K562 (cell line): ENCODE results near the gene CAVIN1. TPM values are rescaled to one million over a fixed set of nuclear protein-coding genes. Genes with fewer than 3 reads are reported as not detected.
A peak's percentile ranks its signal among the peaks of the same experiment; 100 is the strongest.

Source experiments
- ATAC-seq: fragments of 200-7000 bp; cut with Tn5 transposase; 3 replicates; pipeline ENCODE4 v1.9.1; 2020; ENCODE audit warnings: moderate library complexity
- BruUV-seq: library from RNA; stranded (reverse); fragments of 400-500 nt; replicated peaks from 2 replicates; lab custom pipeline; 2021; lab: Mats Ljungman, UMichigan
- CTCF ChIA-PET: fragments of 300-600 bp; formaldehyde crosslinking; extraction: SDS; loops from one replicate; lab custom pipeline; 2021; ENCODE audit warnings: low intra/inter-chr PET ratio; lab: Yijun Ruan, JAX
- POLR2A ChIA-PET: fragments of 300-600, 350-650 bp; sonication (Branson Sonifier 250); formaldehyde crosslinking; extraction: SDS; loops from one replicate; lab custom pipeline; 2021; ENCODE audit warnings: antibody characterized with exemption, inconsistent platforms; lab: Yijun Ruan, JAX
- DNase-seq, 4 experiments: peaks; one replicate each; pipeline versions ENCODE4 v3.0.0 to v3.0.0-alpha.2; 2011 to 2018; ENCODE audit warnings: low spot score in 3 of 4, mixed read lengths in 3 of 4; ENCODE audit errors: extremely low read depth in 1 of 4
- FAIRE-seq: peaks from 2 replicates; lab custom pipeline; 2011; peaks lifted over from hg19 to GRCh38; lab: Jason Lieb, UNC
- H2AFZ ChIP-seq: 2 replicates; pipeline ENCODE4 v1.6.0; 2011; ENCODE audit warnings: low read depth, low read length, control low read depth, inconsistent platforms
- H3K27ac ChIP-seq: fragments of 200-600 bp; 3 replicates; pipeline ENCODE4 v1.8.0; 2011; ENCODE audit warnings: low read depth, mild to moderate bottlenecking, control low read depth, inconsistent platforms, low read length, moderate library complexity, mixed read lengths; ENCODE audit errors: extremely low read depth
- H3K27me3 ChIP-seq, 2 experiments: fragments of 300-600 bp in 1 of 2; 2 replicates in 1 of 2; 3 replicates in 1 of 2; pipeline versions ENCODE4 v1.6.0 to v1.8.0; 2011; ENCODE audit warnings: inconsistent platforms in 2 of 2, low read length in 2 of 2, mild to moderate bottlenecking in 1 of 2, mixed read lengths in 1 of 2, moderate library complexity in 1 of 2; ENCODE audit not compliant: control insufficient read depth in 2 of 2, insufficient read depth in 2 of 2
- H3K36me3 ChIP-seq: fragments of 300-600 bp; 3 replicates; pipeline ENCODE4 v1.8.0; 2011; ENCODE audit warnings: mild to moderate bottlenecking, low read length, inconsistent platforms; ENCODE audit not compliant: control insufficient read depth, insufficient read depth
- H3K4me1 ChIP-seq, 2 experiments: fragments of 200-600 bp in 1 of 2; replicated peaks in 1 of 2; 2 replicates in 1 of 2; 3 replicates in 1 of 2; pipeline versions ENCODE4 v1.5.1 to v1.8.0; 2011; ENCODE audit warnings: inconsistent platforms in 2 of 2, low read length in 2 of 2, mild to moderate bottlenecking in 1 of 2, mixed read lengths in 1 of 2, moderate library complexity in 1 of 2; ENCODE audit not compliant: control insufficient read depth in 2 of 2, insufficient read depth in 2 of 2
- H3K4me2 ChIP-seq: 2 replicates; pipeline ENCODE4 v1.6.1; 2011; ENCODE audit warnings: low read length, control low read depth, inconsistent platforms, mixed read lengths; ENCODE audit not compliant: insufficient read depth
- H3K4me3 ChIP-seq: fragments of 200-600 bp; sonication (generic), shearing (Covaris generic); 2 replicates; pipeline ENCODE4 v1.5.1; 2016; ENCODE audit warnings: control low read depth, inconsistent platforms
- H3K79me2 ChIP-seq: fragments of 200-600 bp; 3 replicates; pipeline ENCODE4 v1.8.0; 2011; ENCODE audit warnings: low read length, inconsistent platforms; ENCODE audit not compliant: control insufficient read depth, insufficient read depth
- H3K9ac ChIP-seq, 2 experiments: 2 replicates each; pipeline versions ENCODE4 v1.6.0 to v1.6.1; 2011; ENCODE audit warnings: low read depth in 2 of 2, low read length in 2 of 2, control low read depth in 1 of 2, inconsistent platforms in 1 of 2, mild to moderate bottlenecking in 1 of 2, mixed read lengths in 1 of 2; ENCODE audit not compliant: insufficient read depth in 1 of 2
- H3K9me1 ChIP-seq: one replicate; pipeline ENCODE4 v1.6.0; 2011; ENCODE audit warnings: inconsistent platforms, mild to moderate bottlenecking, low read length, moderate library complexity; ENCODE audit not compliant: control insufficient read depth, insufficient read depth
- H3K9me3 ChIP-seq: replicated peaks from 2 replicates; pipeline ENCODE4 v1.5.1; 2011; ENCODE audit warnings: low read depth, low read length, inconsistent platforms; ENCODE audit not compliant: control insufficient read depth, insufficient read depth
- H4K20me1 ChIP-seq: replicated peaks from 2 replicates; pipeline ENCODE4 v1.6.1; 2011; ENCODE audit warnings: low read length, inconsistent platforms, mixed read lengths; ENCODE audit not compliant: control insufficient read depth, insufficient read depth
- C11orf30 ChIP-seq: fragments of 450-650 bp; IDR thresholded peaks from 2 replicates; pipeline ENCODE4 v1.6.1; 2016; ENCODE audit warnings: low read depth, mild to moderate bottlenecking
- CHD4 ChIP-seq: fragments of 200-600 bp; sonication (generic); IDR thresholded peaks from 3 replicates; pipeline ENCODE4 v1.6.1; 2012; ENCODE audit warnings: low read depth, mild to moderate bottlenecking, mixed read lengths, low read length, inconsistent platforms; ENCODE audit not compliant: insufficient read depth, insufficient replicate concordance, poor library complexity, severe bottlenecking
- ELF4 ChIP-seq: fragments of 450-650 bp; formaldehyde crosslinking; IDR thresholded peaks from 2 replicates; pipeline ENCODE4 v1.4.0; 2022; ENCODE audit warnings: missing genetic modification characterization
- ETV1 ChIP-seq: fragments of 450-650 bp; conservative IDR thresholded peaks from 2 replicates; pipeline ENCODE4 v1.6.1; 2016; ENCODE audit warnings: missing genetic modification characterization, control low read depth, low read depth, missing compliant biosample characterization
- MEIS2 ChIP-seq: fragments of 450-650 bp; IDR thresholded peaks from 2 replicates; pipeline ENCODE4 v1.6.1; 2014; ENCODE audit warnings: mild to moderate bottlenecking; ENCODE audit not compliant: partially characterized antibody
- NR2C2 ChIP-seq, 2 experiments: fragments of 200-800 bp in 1 of 2; sonication (Bioruptor generic) in 1 of 2; sonication (generic) in 1 of 2; formaldehyde crosslinking in 1 of 2; IDR thresholded peaks; 2 replicates each; pipeline versions ENCODE4 v1.6.1 to v1.8.0; 2016 to 2022; ENCODE audit warnings: mild to moderate bottlenecking in 1 of 2, missing compliant biosample characterization in 1 of 2, missing genetic modification characterization in 1 of 2, missing genetic modification reagents in 1 of 2
- PBX2 ChIP-seq, 2 experiments: IDR thresholded peaks in 1 of 2; conservative IDR thresholded peaks in 1 of 2; 2 replicates each; pipeline ENCODE4 v1.6.1; 2016; ENCODE audit warnings: low read depth in 2 of 2, mild to moderate bottlenecking in 1 of 2, missing compliant biosample characterization in 1 of 2, missing genetic modification characterization in 1 of 2, moderate library complexity in 1 of 2
- RFX7 ChIP-seq: fragments of 250-450 bp; sonication (Bioruptor Pico); IDR thresholded peaks from 2 replicates; pipeline ENCODE4 v1.5.1; 2021; ENCODE audit warnings: mild to moderate bottlenecking
- UBTF ChIP-seq, 2 experiments: IDR thresholded peaks; 2 replicates each; pipeline ENCODE4 v1.6.1; 2012; ENCODE audit warnings: improper control_type of control experiment in 2 of 2, low read depth in 2 of 2, low read length in 2 of 2, borderline replicate concordance in 1 of 2
- WGBS: fragments of 100-300 bp; shearing (Covaris generic); methylation state at CpG from one replicate; pipeline ENCODE4 v1.1.6; 2016; ENCODE audit warnings: low coverage, mixed read lengths; ENCODE audit not compliant: insufficient coverage; ENCODE audit errors: missing lambda C conversion rate; 5-methylcytosine and 5-hydroxymethylcytosine counted together
- in situ Hi-C: fragments of 300-500 bp; cut with MboI; formaldehyde crosslinking; loops from 4 replicates; pipeline ENCODE4 v1.15.0; 2018; ENCODE audit warnings: inconsistent platforms, mixed read lengths
- intact Hi-C: fragments of 100-400 bp; cut with micrococcal nuclease; formaldehyde crosslinking; loops from 2 replicates; pipeline ENCODE4 v1.14.2; 2022
- polyA plus RNA-seq, 8 experiments: library from polyadenylated mRNA; depleted of rRNA in 4 of 8; stranded (reverse) in 5 of 8; unstranded in 3 of 8; fragments of >200 nt; fragmentation: Nextera tagmentation in 2 of 8; fragmentation: Illumina TruSeq in 1 of 8; extraction: Ambion mirVana in 2 of 8; extraction: Trizol in 1 of 8; gene quantifications; 2 replicates each; pipeline versions ENCODE4 v1.2.1 to v1.2.3, GENCODE V29; 2011 to 2014; ENCODE audit warnings: inconsistent platforms in 1 of 8, missing spikeins in 1 of 8
- total RNA-seq, 7 experiments: library from RNA; depleted of rRNA in 6 of 7; stranded (reverse); fragments of >200 nt in 6 of 7; fragmentation: Illumina TruSeq in 2 of 7; extraction: Trizol in 2 of 7; gene quantifications; 2 replicates each; pipeline versions ENCODE4 v1.2.1 to v1.2.3, GENCODE V29; 2011 to 2021; ENCODE audit warnings: low replicate concordance in 1 of 7
- TF ChIP-seq, protein P1 (sequence below): fragments of 450-650 bp; IDR thresholded peaks from 2 replicates; pipeline ENCODE4 v1.6.1; 2016
- TF ChIP-seq, protein P2 (sequence below): sonication (generic); formaldehyde crosslinking; IDR thresholded peaks from 2 replicates; pipeline ENCODE4 v1.8.1; 2022; ENCODE audit warnings: missing genetic modification reagents

Gene CAVIN1
- total and polyA plus RNA-seq, 9 of the 15 experiments (the other 6 are each of a cell fraction or from before 2014, with no cell fraction given): 6.8 to 162 (median 74.5) TPM

DNA sequence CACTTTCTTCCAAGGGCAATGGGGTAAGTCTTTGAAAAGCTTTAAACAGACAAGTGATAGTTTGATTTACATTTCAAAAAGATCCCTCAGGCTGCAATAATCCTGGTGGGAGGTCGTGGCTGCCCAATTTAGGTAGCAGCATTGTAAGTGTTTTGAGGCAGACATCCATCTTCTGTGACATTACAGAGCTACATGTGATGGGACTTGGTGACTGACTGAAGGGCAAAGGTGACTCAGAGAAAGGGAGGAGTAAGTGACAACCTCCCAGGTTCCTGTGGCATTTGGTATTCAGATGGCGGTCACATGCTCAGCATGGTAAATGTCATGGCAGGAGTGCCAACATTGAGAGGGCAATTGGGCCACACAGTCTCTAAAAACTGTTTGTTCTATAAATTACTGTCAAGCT, 61.3 kb downstream of the CAVIN1 start:
- POLR2A ChIA-PET: interaction anchor here (0.7 to 1.6 kb wide), 3 partner anchors 9 to 16 kb away, joined by 3 to 5 read pairs (median 4); no protein-coding TSS in a partner anchor
- no peak overlapping the region for H3K4me3 ChIP-seq
- H3K4me2 ChIP-seq: no peak overlapping the region
- H3K27ac ChIP-seq: no peak overlapping the region; the same call in 2 of the 3 replicates
- intact Hi-C loops: no loop called here
- 23% methylated on average over 2 of the region's 2 CpGs for WGBS
- peaks cover 12 to 27% of the 10 kb centered on the region in 2 experiments; a peak in 4 of 5 replicates for H3K4me1 ChIP-seq
- peaks cover 5% of the 10 kb centered on the region for H3K9me1 ChIP-seq
- no peak for DNase-seq
- CTCF ChIA-PET: no interaction called here
- peaks cover 76% of the 10 kb centered on the region for H3K79me2 ChIP-seq
- no TSS peak for BruUV-seq
- H3K9ac ChIP-seq: no peak overlapping the region
- FAIRE-seq: no peak
- peaks cover 18% of the 10 kb centered on the region; the same call in 1 of the 2 replicates for H4K20me1 ChIP-seq
- no peak overlapping the region for H2AFZ ChIP-seq
- in situ Hi-C loops: no loop called here
- H3K9me3 ChIP-seq: no peaks in the 10 kb centered on the region
- no peak for TF ChIP-seq C11orf30
- TF ChIP-seq ELF4: no peak
- TF ChIP-seq NR2C2 (CRISPR knock-in tag; IDR thresholded peaks at IDR 0.05): no peak
- TF ChIP-seq NR2C2 (tag; IDR thresholded peaks at IDR 0.05): 0 out of 2 replicates have a peak, but pooled peaks have one; percentile 23
- no peak for TF ChIP-seq RFX7 (CRISPR knock-in tag)
- TF ChIP-seq MEIS2: peak; percentile 79
- no peak for TF ChIP-seq PBX2 (CRISPR knock-in tag; IDR thresholded peaks at IDR 0.05; ENCODE audit: low read depth)
- 0 out of 2 replicates have a peak, but pooled peaks have one; percentile 56 for TF ChIP-seq PBX2 (tag; conservative IDR thresholded peaks at IDR 0.05; ENCODE audit: low read depth)
- no peak for TF ChIP-seq CHD4
- TF ChIP-seq, protein P1, sequence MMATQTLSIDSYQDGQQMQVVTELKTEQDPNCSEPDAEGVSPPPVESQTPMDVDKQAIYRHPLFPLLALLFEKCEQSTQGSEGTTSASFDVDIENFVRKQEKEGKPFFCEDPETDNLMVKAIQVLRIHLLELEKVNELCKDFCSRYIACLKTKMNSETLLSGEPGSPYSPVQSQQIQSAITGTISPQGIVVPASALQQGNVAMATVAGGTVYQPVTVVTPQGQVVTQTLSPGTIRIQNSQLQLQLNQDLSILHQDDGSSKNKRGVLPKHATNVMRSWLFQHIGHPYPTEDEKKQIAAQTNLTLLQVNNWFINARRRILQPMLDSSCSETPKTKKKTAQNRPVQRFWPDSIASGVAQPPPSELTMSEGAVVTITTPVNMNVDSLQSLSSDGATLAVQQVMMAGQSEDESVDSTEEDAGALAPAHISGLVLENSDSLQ: peak; percentile 27; the same call in 1 of the 2 replicates
- TF ChIP-seq, protein P2, sequence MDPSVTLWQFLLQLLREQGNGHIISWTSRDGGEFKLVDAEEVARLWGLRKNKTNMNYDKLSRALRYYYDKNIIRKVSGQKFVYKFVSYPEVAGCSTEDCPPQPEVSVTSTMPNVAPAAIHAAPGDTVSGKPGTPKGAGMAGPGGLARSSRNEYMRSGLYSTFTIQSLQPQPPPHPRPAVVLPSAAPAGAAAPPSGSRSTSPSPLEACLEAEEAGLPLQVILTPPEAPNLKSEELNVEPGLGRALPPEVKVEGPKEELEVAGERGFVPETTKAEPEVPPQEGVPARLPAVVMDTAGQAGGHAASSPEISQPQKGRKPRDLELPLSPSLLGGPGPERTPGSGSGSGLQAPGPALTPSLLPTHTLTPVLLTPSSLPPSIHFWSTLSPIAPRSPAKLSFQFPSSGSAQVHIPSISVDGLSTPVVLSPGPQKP (CRISPR knock-in tag): no peak
- no peak for TF ChIP-seq ETV1 (tag)
- TF ChIP-seq UBTF (IDR thresholded peaks at IDR 0.05; ENCODE audit: borderline replicate concordance in 1 of 2, low read depth in 2 of 2, low read length in 2 of 2): no peak
- TF ChIP-seq, all 486 proteins: peak for 4
- H3K27me3 ChIP-seq: no peaks in the 10 kb centered on the region
- peaks cover 4% of the 10 kb centered on the region; the same call in 2 of the 3 replicates for H3K36me3 ChIP-seq
- ATAC-seq: 0 out of 3 replicates have a peak, but pooled peaks have one; percentile 17
